Measurements from ENCODE around the gene ITPR3. TPM values are rescaled to one million over a fixed set of nuclear protein-coding genes. Genes with fewer than 3 reads are reported as not detected.

ITPR3 gene
- total and polyA plus RNA-seq, 2 of the 13 experiments (the other 11 are each of a cell fraction or from before 2014, with no cell fraction given): 3.8 to 21.4 TPM

DNA sequence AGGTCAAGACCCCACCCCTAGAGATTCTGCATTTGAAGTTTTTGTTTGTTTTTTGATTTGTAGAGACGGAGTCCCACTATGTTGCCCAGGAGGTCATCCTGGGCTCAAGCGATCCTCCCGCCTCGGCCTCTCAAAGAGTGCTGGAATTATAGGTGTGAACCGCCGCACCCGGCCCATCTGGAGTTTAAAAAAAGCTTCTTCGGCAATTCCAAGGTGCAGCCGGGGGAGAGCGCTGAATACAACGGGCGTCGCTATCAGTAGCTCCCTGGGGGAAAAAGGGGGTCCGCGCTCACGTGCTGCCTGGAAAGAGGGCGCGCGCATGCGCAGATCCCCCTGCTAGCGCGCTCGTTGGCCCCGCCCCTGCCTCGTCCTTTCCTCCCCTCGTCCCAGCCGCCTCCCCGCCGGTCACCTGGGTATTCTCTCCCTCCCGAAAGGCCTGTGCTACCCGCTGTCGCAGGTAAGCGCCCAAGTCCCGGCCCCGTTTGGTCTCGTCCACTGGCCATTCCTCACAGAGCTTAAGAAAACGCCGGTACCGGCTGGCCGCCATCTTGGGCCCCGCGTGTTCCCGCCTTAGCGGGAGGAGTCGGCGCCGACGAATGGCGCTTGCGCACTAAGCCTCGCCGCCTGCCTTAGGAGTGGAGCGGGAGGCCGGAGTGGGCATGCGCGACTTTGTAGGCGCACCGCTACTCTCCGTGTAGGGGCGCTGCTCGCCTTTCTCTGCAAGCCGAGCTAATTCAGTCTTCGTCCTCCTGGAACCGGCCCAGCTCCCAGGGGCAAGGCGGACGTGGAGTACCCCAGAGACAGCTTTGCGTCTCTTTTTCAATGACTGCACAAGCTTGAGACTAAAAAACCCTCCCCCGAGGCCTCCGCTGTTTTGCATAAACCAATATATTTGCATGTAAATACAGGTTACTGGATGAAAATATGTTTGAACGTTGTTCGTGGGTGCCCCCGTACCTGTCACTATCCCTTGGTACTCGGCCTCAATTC, 90.3 kb downstream of the ITPR3 start, which contains the start of gene UQCC2 (continued):
- TF ChIP-seq, protein P1, sequence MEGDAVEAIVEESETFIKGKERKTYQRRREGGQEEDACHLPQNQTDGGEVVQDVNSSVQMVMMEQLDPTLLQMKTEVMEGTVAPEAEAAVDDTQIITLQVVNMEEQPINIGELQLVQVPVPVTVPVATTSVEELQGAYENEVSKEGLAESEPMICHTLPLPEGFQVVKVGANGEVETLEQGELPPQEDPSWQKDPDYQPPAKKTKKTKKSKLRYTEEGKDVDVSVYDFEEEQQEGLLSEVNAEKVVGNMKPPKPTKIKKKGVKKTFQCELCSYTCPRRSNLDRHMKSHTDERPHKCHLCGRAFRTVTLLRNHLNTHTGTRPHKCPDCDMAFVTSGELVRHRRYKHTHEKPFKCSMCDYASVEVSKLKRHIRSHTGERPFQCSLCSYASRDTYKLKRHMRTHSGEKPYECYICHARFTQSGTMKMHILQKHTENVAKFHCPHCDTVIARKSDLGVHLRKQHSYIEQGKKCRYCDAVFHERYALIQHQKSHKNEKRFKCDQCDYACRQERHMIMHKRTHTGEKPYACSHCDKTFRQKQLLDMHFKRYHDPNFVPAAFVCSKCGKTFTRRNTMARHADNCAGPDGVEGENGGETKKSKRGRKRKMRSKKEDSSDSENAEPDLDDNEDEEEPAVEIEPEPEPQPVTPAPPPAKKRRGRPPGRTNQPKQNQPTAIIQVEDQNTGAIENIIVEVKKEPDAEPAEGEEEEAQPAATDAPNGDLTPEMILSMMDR (CRISPR knock-in tag; IDR thresholded peaks at IDR 0.05): peak; percentile 98
- TF ChIP-seq BCLAF1 (IDR thresholded peaks at IDR 0.05): no peak
- peak; percentile 71 for TF ChIP-seq ZBTB7B (CRISPR knock-in tag; IDR thresholded peaks at IDR 0.05)
- no peak for TF ChIP-seq ZNF672 (CRISPR knock-in tag; IDR thresholded peaks at IDR 0.05)
- TF ChIP-seq, protein P2, sequence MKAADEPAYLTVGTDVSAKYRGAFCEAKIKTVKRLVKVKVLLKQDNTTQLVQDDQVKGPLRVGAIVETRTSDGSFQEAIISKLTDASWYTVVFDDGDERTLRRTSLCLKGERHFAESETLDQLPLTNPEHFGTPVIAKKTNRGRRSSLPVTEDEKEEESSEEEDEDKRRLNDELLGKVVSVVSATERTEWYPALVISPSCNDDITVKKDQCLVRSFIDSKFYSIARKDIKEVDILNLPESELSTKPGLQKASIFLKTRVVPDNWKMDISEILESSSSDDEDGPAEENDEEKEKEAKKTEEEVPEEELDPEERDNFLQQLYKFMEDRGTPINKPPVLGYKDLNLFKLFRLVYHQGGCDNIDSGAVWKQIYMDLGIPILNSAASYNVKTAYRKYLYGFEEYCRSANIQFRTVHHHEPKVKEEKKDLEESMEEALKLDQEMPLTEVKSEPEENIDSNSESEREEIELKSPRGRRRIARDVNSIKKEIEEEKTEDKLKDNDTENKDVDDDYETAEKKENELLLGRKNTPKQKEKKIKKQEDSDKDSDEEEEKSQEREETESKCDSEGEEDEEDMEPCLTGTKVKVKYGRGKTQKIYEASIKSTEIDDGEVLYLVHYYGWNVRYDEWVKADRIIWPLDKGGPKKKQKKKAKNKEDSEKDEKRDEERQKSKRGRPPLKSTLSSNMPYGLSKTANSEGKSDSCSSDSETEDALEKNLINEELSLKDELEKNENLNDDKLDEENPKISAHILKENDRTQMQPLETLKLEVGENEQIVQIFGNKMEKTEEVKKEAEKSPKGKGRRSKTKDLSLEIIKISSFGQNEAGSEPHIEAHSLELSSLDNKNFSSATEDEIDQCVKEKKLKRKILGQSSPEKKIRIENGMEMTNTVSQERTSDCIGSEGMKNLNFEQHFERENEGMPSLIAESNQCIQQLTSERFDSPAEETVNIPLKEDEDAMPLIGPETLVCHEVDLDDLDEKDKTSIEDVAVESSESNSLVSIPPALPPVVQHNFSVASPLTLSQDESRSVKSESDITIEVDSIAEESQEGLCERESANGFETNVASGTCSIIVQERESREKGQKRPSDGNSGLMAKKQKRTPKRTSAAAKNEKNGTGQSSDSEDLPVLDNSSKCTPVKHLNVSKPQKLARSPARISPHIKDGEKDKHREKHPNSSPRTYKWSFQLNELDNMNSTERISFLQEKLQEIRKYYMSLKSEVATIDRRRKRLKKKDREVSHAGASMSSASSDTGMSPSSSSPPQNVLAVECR (CRISPR knock-in tag; IDR thresholded peaks at IDR 0.05; ENCODE audit: borderline replicate concordance): peak; percentile 89
- no peak for TF ChIP-seq HNRNPK (IDR thresholded peaks at IDR 0.05; ENCODE audit: low read depth, low read length, poor library complexity, severe bottlenecking)
- no peak for TF ChIP-seq ZNF382 (CRISPR knock-in tag; IDR thresholded peaks at IDR 0.05; ENCODE audit: borderline replicate concordance)
- no peak for TF ChIP-seq ZNF780A (CRISPR knock-in tag; IDR thresholded peaks at IDR 0.05)
- TF ChIP-seq ZNF878 (CRISPR knock-in tag; IDR thresholded peaks at IDR 0.05): 0 out of 2 replicates have a peak, but pooled peaks have one; percentile 84
- TF ChIP-seq, protein P3, sequence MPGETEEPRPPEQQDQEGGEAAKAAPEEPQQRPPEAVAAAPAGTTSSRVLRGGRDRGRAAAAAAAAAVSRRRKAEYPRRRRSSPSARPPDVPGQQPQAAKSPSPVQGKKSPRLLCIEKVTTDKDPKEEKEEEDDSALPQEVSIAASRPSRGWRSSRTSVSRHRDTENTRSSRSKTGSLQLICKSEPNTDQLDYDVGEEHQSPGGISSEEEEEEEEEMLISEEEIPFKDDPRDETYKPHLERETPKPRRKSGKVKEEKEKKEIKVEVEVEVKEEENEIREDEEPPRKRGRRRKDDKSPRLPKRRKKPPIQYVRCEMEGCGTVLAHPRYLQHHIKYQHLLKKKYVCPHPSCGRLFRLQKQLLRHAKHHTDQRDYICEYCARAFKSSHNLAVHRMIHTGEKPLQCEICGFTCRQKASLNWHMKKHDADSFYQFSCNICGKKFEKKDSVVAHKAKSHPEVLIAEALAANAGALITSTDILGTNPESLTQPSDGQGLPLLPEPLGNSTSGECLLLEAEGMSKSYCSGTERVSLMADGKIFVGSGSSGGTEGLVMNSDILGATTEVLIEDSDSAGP (CRISPR knock-in tag; IDR thresholded peaks at IDR 0.05; ENCODE audit: borderline replicate concordance): peak; percentile 92; the same call in 1 of the 2 replicates
- TF ChIP-seq MLXIP (CRISPR knock-in tag; IDR thresholded peaks at IDR 0.05; ENCODE audit: borderline replicate concordance): 0 out of 2 replicates have a peak, but pooled peaks have one; percentile 8
- TF ChIP-seq ZNF547 (CRISPR knock-in tag; IDR thresholded peaks at IDR 0.05): peak; percentile 99
- TF ChIP-seq HMGA1 (CRISPR knock-in tag; conservative IDR thresholded peaks at IDR 0.05): no peak

Measured in HepG2 (cell line).